Activated gamma-delta T cell treated with Interleukin-2 at 50 U/mL for 16 hours (primary cell): Measurements from ENCODE around the gene CASP4.
"Not testable (repeated sequence)": the region's sequence is repeated elsewhere in the genome, so short reads cannot be mapped to it uniquely, and the experiment has no call there.

ENCODE experiments used
- DNase-seq: peaks from one replicate; pipeline ENCODE4 v3.0.0-alpha.2; 2020

Gene CASP4

GRCh38 chr11:104968355-104968855 lies at the start of gene CASP4:
CASP4 (minus strand) TSS chr11:104968574; CDS start chr11:104968525, 49 bp downstream.
- no peak for DNase-seq

- DNase-seq: no peak
Measured at GRCh38 chr11:105007463-105007862, 39.1 kb upstream of the CASP4 start.

- DNase-seq: no peak
Measured at GRCh38 chr11:105005451-105005845, 37.1 kb upstream of the CASP4 start.

- no peak for DNase-seq
Measured at GRCh38 chr11:105004021-105004420, 35.6 kb upstream of the CASP4 start.

- no peak for DNase-seq
Measured at GRCh38 chr11:105003151-105003550, 34.8 kb upstream of the CASP4 start.

- DNase-seq: peak; percentile 37
Measured at GRCh38 chr11:105000797-105001196, 32.4 kb upstream of the CASP4 start.

GRCh38 chr11:105000167-105000566 lies 31.8 kb upstream of the CASP4 start:
- no peak for DNase-seq

- DNase-seq: no peak
Measured at GRCh38 chr11:104999721-105000120, 31.3 kb upstream of the CASP4 start.

- no peak for DNase-seq
Measured at GRCh38 chr11:104997288-104997687, 28.9 kb upstream of the CASP4 start.

GRCh38 chr11:104995001-104995408 lies 26.6 kb upstream of the CASP4 start:
- DNase-seq: no peak

GRCh38 chr11:104992781-104993180 lies 24.4 kb upstream of the CASP4 start:
- no peak for DNase-seq

- DNase-seq: no peak
Measured at GRCh38 chr11:104991994-104992393, 23.6 kb upstream of the CASP4 start.

GRCh38 chr11:104984808-104985207 lies 16.4 kb upstream of the CASP4 start:
- no peak for DNase-seq

- no peak for DNase-seq
Measured at GRCh38 chr11:104979839-104980238, 11.5 kb upstream of the CASP4 start.

- no peak for DNase-seq
Measured at GRCh38 chr11:104973616-104974015, 5.2 kb upstream of the CASP4 start.

- not testable (repeated sequence) for DNase-seq
Measured at GRCh38 chr11:104972924-104973323, 4.5 kb upstream of the CASP4 start.

GRCh38 chr11:104970756-104971155 lies 2.4 kb upstream of the CASP4 start:
- DNase-seq: no peak

GRCh38 chr11:104968856-104969776 lies 742 bp upstream of the CASP4 start:
- no peak for DNase-seq

- no peak for DNase-seq
Measured at GRCh38 chr11:104967534-104968354, 630 bp downstream of the CASP4 start.

- no peak for DNase-seq
Measured at GRCh38 chr11:104965735-104966134, 2.6 kb downstream of the CASP4 start.

GRCh38 chr11:104964247-104964646 lies 4.1 kb downstream of the CASP4 start:
- DNase-seq: no peak

- no peak for DNase-seq
Measured at GRCh38 chr11:104962852-104963251, 5.5 kb downstream of the CASP4 start.

- no peak for DNase-seq
Measured at GRCh38 chr11:104957280-104957679, 11.1 kb downstream of the CASP4 start.

GRCh38 chr11:104956528-104956927 lies 11.8 kb downstream of the CASP4 start:
- no peak for DNase-seq
